Measurements from ENCODE around the gene POLR3B.

DNA sequence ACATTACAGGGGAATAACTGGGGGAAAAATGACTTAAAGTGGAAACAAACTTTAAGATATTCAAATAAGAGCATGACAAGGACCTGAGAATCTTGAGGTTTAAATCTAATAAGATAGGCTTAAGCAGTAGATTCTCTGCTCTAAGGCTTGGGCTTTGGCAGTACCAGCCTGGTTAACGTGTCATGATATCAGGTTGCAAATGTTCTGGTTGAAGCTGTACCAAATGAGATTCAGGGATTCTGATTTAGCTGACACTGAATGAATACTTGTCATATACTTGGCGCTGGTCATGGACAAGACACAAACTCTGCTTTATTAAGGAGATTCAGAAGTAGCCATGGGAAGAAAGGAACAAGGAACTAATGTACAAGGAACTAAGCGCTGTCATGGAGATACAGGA lies 48.9 kb upstream of the POLR3B start:
- TF ChIP-seq, protein P1, sequence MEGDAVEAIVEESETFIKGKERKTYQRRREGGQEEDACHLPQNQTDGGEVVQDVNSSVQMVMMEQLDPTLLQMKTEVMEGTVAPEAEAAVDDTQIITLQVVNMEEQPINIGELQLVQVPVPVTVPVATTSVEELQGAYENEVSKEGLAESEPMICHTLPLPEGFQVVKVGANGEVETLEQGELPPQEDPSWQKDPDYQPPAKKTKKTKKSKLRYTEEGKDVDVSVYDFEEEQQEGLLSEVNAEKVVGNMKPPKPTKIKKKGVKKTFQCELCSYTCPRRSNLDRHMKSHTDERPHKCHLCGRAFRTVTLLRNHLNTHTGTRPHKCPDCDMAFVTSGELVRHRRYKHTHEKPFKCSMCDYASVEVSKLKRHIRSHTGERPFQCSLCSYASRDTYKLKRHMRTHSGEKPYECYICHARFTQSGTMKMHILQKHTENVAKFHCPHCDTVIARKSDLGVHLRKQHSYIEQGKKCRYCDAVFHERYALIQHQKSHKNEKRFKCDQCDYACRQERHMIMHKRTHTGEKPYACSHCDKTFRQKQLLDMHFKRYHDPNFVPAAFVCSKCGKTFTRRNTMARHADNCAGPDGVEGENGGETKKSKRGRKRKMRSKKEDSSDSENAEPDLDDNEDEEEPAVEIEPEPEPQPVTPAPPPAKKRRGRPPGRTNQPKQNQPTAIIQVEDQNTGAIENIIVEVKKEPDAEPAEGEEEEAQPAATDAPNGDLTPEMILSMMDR (IDR thresholded peaks at IDR 0.05): no peak
- TF ChIP-seq POLR2A (IDR thresholded peaks at IDR 0.05): no peak
